HG02981 (cell line): ENCODE results near the gene RPRD1A.
"Not testable (repeated sequence)": the region's sequence is repeated elsewhere in the genome, so short reads cannot be mapped to it uniquely, and the experiment has no call there.

Experiments
- ATAC-seq: cut with Tn5 transposase; IDR thresholded peaks from one replicate; pipeline ENCODE4 v1.9.1; 2021; ENCODE audit warnings: mild to moderate bottlenecking, moderate library complexity; ENCODE audit not compliant: unreplicated experiment

Gene RPRD1A

GRCh38 chr18:36067055-36067957 is at the start of gene RPRD1A:
Gene RPRD1A (minus strand): TSS chr18:36067559. CDS start chr18:36067404, 155 bp downstream.
- peak; percentile 96 for ATAC-seq

- ATAC-seq = not testable (repeated sequence)
Measured at GRCh38 chr18:36116771-36117170, 49.4 kb upstream of the RPRD1A start.

GRCh38 chr18:36114738-36115137 is 47.4 kb upstream of the RPRD1A start:
- no peak for ATAC-seq

GRCh38 chr18:36114251-36114650 is 46.9 kb upstream of the RPRD1A start:
- ATAC-seq = no peak

- no peak for ATAC-seq
Measured at GRCh38 chr18:36112302-36112701, 44.9 kb upstream of the RPRD1A start.

- ATAC-seq = no peak
Measured at GRCh38 chr18:36109737-36110136, 42.4 kb upstream of the RPRD1A start.

GRCh38 chr18:36108601-36109000 is 41.2 kb upstream of the RPRD1A start:
- no peak for ATAC-seq

- no peak for ATAC-seq
Measured at GRCh38 chr18:36108196-36108595, 40.8 kb upstream of the RPRD1A start.

GRCh38 chr18:36107477-36107876 is 40.1 kb upstream of the RPRD1A start:
- ATAC-seq = no peak

- ATAC-seq = no peak
Measured at GRCh38 chr18:36104749-36105148, 37.4 kb upstream of the RPRD1A start.

GRCh38 chr18:36101943-36102342 is 34.6 kb upstream of the RPRD1A start:
- ATAC-seq = no peak

GRCh38 chr18:36099311-36099710 is 32.0 kb upstream of the RPRD1A start:
- ATAC-seq = no peak

GRCh38 chr18:36096955-36097354 is 29.6 kb upstream of the RPRD1A start:
- ATAC-seq = no peak

GRCh38 chr18:36095936-36096519 is 28.7 kb upstream of the RPRD1A start:
- ATAC-seq = no peak

- ATAC-seq = no peak
Measured at GRCh38 chr18:36094431-36094830, 27.1 kb upstream of the RPRD1A start.

- ATAC-seq = not testable (repeated sequence)
Measured at GRCh38 chr18:36092116-36092515, 24.8 kb upstream of the RPRD1A start.

- no peak for ATAC-seq
Measured at GRCh38 chr18:36089001-36089400, 21.6 kb upstream of the RPRD1A start.

GRCh38 chr18:36088256-36088655 is 20.9 kb upstream of the RPRD1A start:
- ATAC-seq = no peak

- no peak for ATAC-seq
Measured at GRCh38 chr18:36086186-36086585, 18.8 kb upstream of the RPRD1A start.

GRCh38 chr18:36085195-36085594 is 17.8 kb upstream of the RPRD1A start:
- no peak for ATAC-seq

GRCh38 chr18:36083729-36084128 is 16.4 kb upstream of the RPRD1A start:
- no peak for ATAC-seq

- not testable (repeated sequence) for ATAC-seq
Measured at GRCh38 chr18:36081118-36081517, 13.8 kb upstream of the RPRD1A start.
